Measurements from ENCODE around the gene SLC30A7. TPM values are rescaled to one million over a fixed set of nuclear protein-coding genes. Genes with fewer than 3 reads are reported as not detected.

SLC30A7 gene
- total and polyA plus RNA-seq, 8 donors = 17.6 to 46.7 (median 20.6) TPM

- no peak overlapping the region for H3K4me3 ChIP-seq
- H3K9me3 ChIP-seq = no peaks in the 10 kb centered on the region
- H3K4me1 ChIP-seq = peaks cover 0 to 8% of the 10 kb centered on the region in 2 donors
- intact Hi-C loops (cut with DNase I) = loop anchor here in 1 of 2 donors (5.0 kb wide), 1 partner anchor 363 kb away; no protein-coding TSS in a partner anchor
- no peak overlapping the region for H3K27ac ChIP-seq
- peaks cover 0 to 28% of the 10 kb centered on the region in 2 donors for H3K36me3 ChIP-seq
- ATAC-seq = no peak
- no peaks in the 10 kb centered on the region for H3K27me3 ChIP-seq
- DNase-seq = no peak
- TF ChIP-seq CTCF (IDR thresholded peaks at IDR 0.05) = no peak
Measured at GRCh38 chr1:100924212-100924611, 28.3 kb downstream of the SLC30A7 start.

- no peaks in the 10 kb centered on the region for H3K9me3 ChIP-seq
- intact Hi-C loops (cut with DNase I) = loop anchor here in 1 of 2 donors (5.0 kb wide), 1 partner anchor 362 kb away; no protein-coding TSS in a partner anchor
- no peak overlapping the region for H3K27ac ChIP-seq
- H3K4me3 ChIP-seq = no peak overlapping the region
- no peak for ATAC-seq
- no peak for TF ChIP-seq CTCF (IDR thresholded peaks at IDR 0.05)
- H3K27me3 ChIP-seq = no peaks in the 10 kb centered on the region
- DNase-seq = no peak
- peaks cover 0 to 28% of the 10 kb centered on the region in 2 donors for H3K36me3 ChIP-seq
- peaks cover 0 to 8% of the 10 kb centered on the region in 2 donors for H3K4me1 ChIP-seq
Measured at GRCh38 chr1:100924991-100925390, 29.1 kb downstream of the SLC30A7 start.

- peaks cover 0 to 14% of the 10 kb centered on the region in 2 donors for H3K4me1 ChIP-seq
- ATAC-seq = no peak
- intact Hi-C loops (cut with DNase I) = no loop called here
- H3K27ac ChIP-seq = no peak overlapping the region
- no peak overlapping the region for H3K4me3 ChIP-seq
- peaks cover 0 to 28% of the 10 kb centered on the region in 2 donors for H3K36me3 ChIP-seq
- no peak for DNase-seq
- H3K27me3 ChIP-seq = no peaks in the 10 kb centered on the region
- TF ChIP-seq CTCF (IDR thresholded peaks at IDR 0.05) = no peak
- no peaks in the 10 kb centered on the region for H3K9me3 ChIP-seq
Measured at GRCh38 chr1:100926240-100926639, 30.4 kb downstream of the SLC30A7 start.

- H3K4me3 ChIP-seq = no peak overlapping the region
- no peak for DNase-seq
- no peaks in the 10 kb centered on the region for H3K27me3 ChIP-seq
- H3K9me3 ChIP-seq = no peaks in the 10 kb centered on the region
- H3K4me1 ChIP-seq = peaks cover 0 to 10% of the 10 kb centered on the region in 2 donors
- H3K27ac ChIP-seq = no peak overlapping the region
- ATAC-seq = no peak
- H3K36me3 ChIP-seq = peaks cover 0 to 28% of the 10 kb centered on the region in 2 donors
- no peak for TF ChIP-seq CTCF (IDR thresholded peaks at IDR 0.05)
- intact Hi-C loops (cut with DNase I) = no loop called here
Measured at GRCh38 chr1:100927276-100927675, 31.4 kb downstream of the SLC30A7 start.

GRCh38 chr1:100928128-100928527 is 32.2 kb downstream of the SLC30A7 start:
- Histone ChIP-seq H3K4me1 (peaks cover 0 to 10% of the 10 kb centered on the region in 2 donors), H3K4me3 (no peak overlapping the region), H3K9me3 (no peaks in the 10 kb centered on the region), H3K27me3 (no peaks in the 10 kb centered on the region), H3K27ac (no peak overlapping the region), H3K36me3 (peaks cover 0 to 28% of the 10 kb centered on the region in 2 donors)
- no peak for DNase-seq
- intact Hi-C loops (cut with DNase I) = no loop called here
- no peak for TF ChIP-seq CTCF (IDR thresholded peaks at IDR 0.05)
- no peak for ATAC-seq
